HG02840 (cell line): ENCODE measurements around the gene HYAL2.
"Not testable (repeated sequence)": the region's sequence is repeated elsewhere in the genome, so short reads cannot be mapped to it uniquely, and the experiment has no call there.

ENCODE experiments used
- ATAC-seq: cut with Tn5 transposase; IDR thresholded peaks from one replicate; pipeline ENCODE4 v1.9.1; 2021; ENCODE audit warnings: mild to moderate bottlenecking, moderate library complexity, moderate number of reproducible peaks; ENCODE audit not compliant: unreplicated experiment, low FRiP score

Gene HYAL2

DNA sequence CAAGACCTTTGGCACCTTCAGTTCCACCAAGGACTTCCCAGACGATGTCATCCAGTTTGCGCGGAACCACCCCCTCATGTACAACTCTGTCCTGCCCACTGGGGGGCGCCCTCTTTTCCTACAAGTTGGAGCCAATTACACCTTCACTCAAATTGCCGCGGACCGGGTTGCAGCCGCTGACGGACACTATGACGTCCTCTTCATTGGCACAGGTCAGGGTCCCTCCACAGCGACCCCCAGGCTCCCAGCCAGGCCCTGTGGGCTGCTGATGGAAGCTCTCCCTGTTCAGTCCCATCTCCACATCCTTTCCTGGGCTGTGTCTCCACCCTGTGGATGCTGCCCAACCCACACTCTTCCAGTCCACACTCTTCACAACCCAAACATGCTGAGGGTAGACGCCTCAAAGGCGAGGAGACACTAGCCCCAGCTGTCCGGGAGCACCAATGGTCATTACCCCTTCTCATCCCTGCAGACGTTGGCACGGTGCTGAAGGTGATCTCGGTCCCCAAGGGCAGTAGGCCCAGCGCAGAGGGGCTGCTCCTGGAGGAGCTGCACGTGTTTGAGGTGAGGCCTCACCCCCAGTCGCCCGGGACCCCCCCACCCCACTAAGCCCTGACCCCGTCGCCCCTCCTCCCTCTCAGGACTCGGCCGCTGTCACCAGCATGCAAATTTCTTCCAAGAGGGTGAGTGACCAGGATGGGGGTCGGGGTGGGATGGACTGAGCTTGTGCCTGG, 48.0 kb downstream of the HYAL2 start:
- no peak for ATAC-seq

DNA sequence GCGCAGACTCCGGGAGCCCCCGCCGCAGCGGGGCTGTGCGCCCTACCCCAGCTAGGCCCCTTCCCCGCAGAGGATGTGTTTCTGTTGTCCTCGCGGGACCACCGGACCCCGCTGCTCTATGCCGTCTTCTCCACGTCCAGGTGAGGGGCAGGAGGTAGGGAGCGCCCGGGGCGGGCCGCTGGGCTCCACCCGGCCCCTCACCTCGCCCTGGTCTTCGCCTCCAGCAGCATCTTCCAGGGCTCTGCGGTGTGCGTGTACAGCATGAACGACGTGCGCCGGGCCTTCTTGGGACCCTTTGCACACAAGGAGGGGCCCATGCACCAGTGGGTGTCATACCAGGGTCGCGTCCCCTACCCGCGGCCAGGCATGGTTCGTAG, 48.9 kb downstream of the HYAL2 start:
- ATAC-seq: no peak

- ATAC-seq: no peak
Measured at GRCh38 chr3:50272911-50273688, 49.4 kb downstream of the HYAL2 start.

DNA sequence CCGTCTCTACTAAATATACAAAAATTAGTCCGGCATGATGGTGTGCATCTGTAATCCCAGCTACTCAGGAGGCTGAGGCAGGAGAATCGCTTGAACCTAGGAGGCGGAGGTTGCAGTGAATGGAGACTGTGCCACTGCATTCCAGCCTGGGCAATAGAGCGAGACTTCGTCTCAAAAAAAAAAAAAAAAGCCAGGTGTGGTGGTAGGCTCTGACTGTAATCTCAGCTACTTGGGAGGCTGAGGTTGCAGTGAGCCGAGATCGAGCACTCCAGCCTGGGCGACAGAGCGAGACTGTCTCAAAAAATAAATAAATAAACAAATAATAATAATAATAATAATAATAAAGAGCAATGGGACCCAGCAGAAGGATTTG, 50.0 kb downstream of the HYAL2 start:
- not testable (repeated sequence) for ATAC-seq

DNA sequence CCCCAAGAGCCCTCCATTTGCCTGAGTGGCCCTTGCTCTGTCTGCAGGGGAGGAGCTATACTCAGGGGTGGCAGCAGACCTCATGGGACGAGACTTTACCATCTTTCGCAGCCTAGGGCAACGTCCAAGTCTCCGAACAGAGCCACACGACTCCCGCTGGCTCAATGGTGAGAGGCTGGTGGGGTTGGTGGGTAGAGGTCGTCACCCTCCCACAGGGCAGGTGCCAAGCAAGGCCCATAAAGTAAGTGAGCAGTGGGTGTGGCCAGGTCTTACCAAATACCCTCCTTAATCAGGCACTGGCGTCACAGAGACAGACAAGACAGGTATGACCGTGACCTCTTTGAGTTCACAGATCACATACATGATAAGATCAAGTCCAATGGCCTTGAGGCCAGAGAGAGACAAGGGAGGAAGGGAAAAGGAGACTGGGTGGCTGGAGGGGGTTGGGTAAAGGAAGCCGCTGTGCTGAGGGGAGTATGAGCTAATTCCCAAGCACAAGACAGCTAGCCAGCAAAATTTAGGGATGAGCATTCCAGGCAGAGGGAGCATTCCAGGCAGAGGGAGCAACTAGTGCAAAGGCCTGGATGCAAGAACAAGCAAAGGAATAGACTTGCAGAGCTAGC, 51.1 kb downstream of the HYAL2 start:
- ATAC-seq: no peak

- ATAC-seq: no peak
Measured at GRCh38 chr3:50270422-50271224, 51.9 kb downstream of the HYAL2 start.

GRCh38 chr3:50269977-50270413, 52.5 kb downstream of the HYAL2 start:
- ATAC-seq: no peak

DNA sequence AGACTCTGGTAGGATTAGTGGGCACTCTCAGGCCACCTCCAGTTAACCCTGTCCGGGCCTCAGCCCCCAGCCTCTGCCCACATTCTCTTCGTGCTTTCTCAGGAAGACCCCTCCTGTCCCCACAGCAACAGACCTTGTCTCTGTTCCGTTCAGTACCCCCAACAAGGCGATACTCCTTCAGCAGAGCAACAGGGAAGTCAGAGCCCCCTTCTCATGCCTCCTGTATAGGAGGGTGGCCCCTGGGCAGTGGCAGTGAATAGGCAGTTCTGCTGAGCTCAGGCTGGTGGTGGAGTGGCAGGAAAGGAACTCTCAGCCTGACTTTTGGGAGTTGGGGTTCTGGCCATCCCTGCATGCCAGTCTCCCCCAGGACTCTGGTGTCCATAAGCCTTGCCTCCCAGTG, 53.1 kb downstream of the HYAL2 start:
- ATAC-seq: no peak

DNA sequence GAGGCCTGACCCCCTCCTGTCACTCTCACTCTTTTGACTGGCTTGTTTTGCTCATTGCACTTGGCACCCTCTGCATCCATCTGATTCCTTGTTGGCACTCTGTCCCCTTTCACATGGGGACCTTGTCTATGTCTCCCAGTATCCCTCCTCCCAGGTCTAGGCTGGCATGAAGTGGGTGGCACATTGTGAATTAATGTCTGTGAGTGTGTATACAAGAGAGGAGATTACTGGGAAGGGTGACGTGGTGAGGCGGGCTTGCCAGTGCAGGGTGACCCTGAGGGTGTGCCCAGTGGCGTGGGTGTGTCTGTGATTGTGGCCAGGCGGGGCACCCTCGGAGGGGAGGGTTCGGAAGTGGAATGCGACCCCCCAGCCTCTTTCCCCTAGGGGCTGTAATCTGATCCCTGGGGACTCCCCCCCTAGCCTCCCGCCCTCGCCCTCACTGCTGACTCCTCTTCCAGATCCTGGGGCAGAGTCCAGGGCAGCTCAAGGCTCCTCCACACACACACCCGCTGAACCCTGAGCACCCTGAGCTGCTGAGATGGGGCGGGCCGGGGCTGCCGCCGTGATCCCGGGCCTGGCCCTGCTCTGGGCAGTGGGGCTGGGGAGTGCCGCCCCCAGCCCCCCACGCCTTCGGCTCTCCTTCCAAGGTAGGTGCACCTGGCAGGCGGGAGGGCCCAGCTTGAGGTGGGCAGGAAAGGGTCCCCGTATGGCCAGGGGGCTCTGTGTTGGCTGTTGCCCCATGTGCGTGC, 53.7 kb downstream of the HYAL2 start, which contains the start of gene SEMA3B:
Gene SEMA3B, plus strand, starts transcription at position 445 of the 749 bp plus-strand sequence. Its CDS starts 94 bp downstream, at position 539.
- ATAC-seq: no peak

- no peak for ATAC-seq
Measured at GRCh38 chr3:50268276-50268675, 54.3 kb downstream of the HYAL2 start.
